Nephron progenitor cell (in vitro differentiated cells): ENCODE results near the gene IQCE.

Experiments
- DNase-seq: peaks from one replicate; pipeline ENCODE4 v3.0.0; 2021
- H3K27ac Mint-ChIP-seq: 2 replicates; pipeline ENCODE4 v1.8.0; 2021; ENCODE audit warnings: mild to moderate bottlenecking, moderate library complexity, mixed read lengths
- H3K27me3 Mint-ChIP-seq: 2 replicates; pipeline ENCODE4 v1.8.0; 2021; ENCODE audit warnings: mild to moderate bottlenecking, low read depth, mixed read lengths; ENCODE audit not compliant: poor library complexity
- H3K36me3 Mint-ChIP-seq: 2 replicates; pipeline ENCODE4 v1.8.0; 2021; ENCODE audit warnings: low read depth, mixed read lengths
- H3K4me1 Mint-ChIP-seq: 2 replicates; pipeline ENCODE4 v1.8.0; 2021; ENCODE audit warnings: mixed read lengths
- H3K4me3 Mint-ChIP-seq: 2 replicates; pipeline ENCODE4 v1.8.0; 2021; ENCODE audit warnings: mild to moderate bottlenecking, moderate library complexity, mixed read lengths
- H3K9me3 Mint-ChIP-seq: 2 replicates; pipeline ENCODE4 v1.8.0; 2021; ENCODE audit warnings: mild to moderate bottlenecking, moderate library complexity, mixed read lengths
- TF ChIP-seq, protein P1 (sequence below): fragments of 200-600 bp; sonication (generic); IDR thresholded peaks from 2 replicates; pipeline ENCODE4 v1.5.0; 2021; ENCODE audit warnings: antibody characterized with exemption

IQCE gene

DNA sequence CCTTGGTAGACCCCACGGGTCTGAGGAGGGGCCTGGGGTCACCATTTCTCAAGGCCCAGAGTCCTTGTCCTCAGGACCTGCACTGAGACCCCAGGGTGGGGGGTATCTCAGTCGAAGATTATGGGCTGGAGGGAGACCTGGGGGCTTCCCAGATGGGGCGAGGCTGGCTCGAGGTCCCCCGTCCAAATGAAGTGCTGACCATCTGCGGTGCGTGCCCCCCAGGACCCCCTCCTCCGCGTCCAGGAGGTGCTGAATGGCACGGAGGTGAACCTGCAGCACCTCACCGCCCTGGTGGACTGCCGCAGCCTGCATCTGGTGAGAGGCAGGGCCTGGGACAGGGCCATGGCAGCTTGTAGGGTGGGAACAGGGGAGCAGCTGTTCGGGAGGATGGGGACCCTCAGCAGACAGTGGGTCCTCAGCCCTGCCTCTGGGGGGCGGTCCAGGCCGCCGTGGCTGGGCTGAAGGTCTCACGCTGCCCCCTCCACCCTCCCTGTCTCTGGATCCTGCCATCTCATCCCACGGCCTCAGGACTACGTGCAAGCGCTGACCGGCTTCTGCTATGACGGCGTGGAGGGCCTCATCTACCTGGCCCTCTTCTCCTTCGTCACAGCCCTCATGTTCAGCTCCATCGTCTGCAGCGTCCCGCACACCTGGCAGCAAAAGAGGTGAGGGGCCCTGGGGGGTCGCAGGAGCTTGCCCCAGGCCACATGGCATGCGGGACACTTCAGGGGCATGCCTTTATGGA is 97.3 kb downstream of the IQCE start:
- no peak for DNase-seq
- Mint-ChIP-seq H3K9me3 (no peaks in the 10 kb centered on the region), H3K36me3 (peaks cover 12% of the 10 kb centered on the region), H3K27me3 (no peaks in the 10 kb centered on the region), H3K4me1 (no peaks in the 10 kb centered on the region), H3K4me3 (no peak overlapping the region), H3K27ac (no peak overlapping the region)
- TF ChIP-seq, protein P1, sequence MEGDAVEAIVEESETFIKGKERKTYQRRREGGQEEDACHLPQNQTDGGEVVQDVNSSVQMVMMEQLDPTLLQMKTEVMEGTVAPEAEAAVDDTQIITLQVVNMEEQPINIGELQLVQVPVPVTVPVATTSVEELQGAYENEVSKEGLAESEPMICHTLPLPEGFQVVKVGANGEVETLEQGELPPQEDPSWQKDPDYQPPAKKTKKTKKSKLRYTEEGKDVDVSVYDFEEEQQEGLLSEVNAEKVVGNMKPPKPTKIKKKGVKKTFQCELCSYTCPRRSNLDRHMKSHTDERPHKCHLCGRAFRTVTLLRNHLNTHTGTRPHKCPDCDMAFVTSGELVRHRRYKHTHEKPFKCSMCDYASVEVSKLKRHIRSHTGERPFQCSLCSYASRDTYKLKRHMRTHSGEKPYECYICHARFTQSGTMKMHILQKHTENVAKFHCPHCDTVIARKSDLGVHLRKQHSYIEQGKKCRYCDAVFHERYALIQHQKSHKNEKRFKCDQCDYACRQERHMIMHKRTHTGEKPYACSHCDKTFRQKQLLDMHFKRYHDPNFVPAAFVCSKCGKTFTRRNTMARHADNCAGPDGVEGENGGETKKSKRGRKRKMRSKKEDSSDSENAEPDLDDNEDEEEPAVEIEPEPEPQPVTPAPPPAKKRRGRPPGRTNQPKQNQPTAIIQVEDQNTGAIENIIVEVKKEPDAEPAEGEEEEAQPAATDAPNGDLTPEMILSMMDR = no peak

DNA sequence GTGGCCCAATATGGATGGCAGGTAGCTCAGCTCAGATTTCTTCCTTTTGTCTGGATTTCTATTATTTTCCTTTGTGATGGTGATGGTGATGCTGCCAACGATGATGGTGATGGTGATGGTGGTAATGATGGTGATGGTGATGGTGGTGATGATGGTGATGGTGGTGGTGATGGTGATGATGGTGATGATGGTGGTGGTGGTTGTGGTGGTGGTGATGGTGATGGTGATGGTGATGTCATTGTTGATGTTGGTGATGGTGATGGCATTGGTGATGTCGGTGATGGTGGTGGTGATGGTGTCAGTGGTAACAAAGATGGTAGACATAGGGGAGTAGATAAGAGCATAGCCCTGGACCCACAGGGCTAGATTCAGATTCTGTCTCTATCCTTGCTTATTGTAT is 98.4 kb downstream of the IQCE start:
- Mint-ChIP-seq H3K27ac (peak overlapping the region; percentile 77), H3K4me1 (no peaks in the 10 kb centered on the region), H3K9me3 (no peaks in the 10 kb centered on the region), H3K36me3 (peaks cover 12% of the 10 kb centered on the region), H3K27me3 (no peaks in the 10 kb centered on the region), H3K4me3 (no peak overlapping the region)
- TF ChIP-seq, protein P1 = no peak
- DNase-seq = no peak

DNA sequence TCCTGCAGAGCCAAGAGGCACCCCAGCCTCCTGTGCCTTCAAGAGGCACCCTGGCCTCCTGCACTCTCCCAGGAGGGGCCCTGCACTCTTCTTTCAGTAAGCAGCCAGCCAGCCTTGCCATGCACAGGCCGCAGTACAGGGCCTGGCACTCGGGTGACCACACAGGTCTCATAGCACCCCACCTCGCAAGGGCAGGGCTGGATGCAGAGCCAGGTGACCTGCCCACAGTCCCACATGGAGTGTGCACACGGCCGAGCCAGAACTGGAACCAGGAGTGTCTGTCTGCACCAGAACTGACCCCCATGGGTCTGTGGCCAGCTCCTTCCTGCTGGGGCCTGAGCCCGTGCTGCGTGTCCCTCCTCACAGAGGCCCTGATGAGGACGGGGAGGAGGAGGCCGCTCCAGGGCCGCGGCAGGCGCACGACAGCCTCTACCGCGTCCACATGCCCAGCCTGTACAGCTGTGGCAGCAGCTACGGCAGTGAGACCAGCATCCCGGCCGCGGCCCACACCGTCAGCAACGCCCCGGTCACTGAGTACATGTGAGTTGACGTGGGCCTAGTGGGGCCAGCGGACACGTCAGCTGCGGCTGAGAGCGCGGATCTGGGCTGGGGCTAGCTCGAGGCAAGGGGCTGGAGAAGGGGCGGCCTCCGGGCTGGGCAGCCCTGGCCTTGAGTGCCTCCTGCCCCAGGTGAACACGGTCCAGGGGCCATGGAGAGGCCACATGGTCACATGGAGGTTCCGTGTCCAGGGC is 99.3 kb downstream of the IQCE start:
- H3K27ac Mint-ChIP-seq = no peak overlapping the region
- no peaks in the 10 kb centered on the region for H3K27me3 Mint-ChIP-seq
- TF ChIP-seq, protein P1 = no peak
- no peaks in the 10 kb centered on the region for H3K9me3 Mint-ChIP-seq
- H3K36me3 Mint-ChIP-seq = peaks cover 6% of the 10 kb centered on the region
- DNase-seq = no peak
- H3K4me3 Mint-ChIP-seq = no peak overlapping the region
- no peaks in the 10 kb centered on the region for H3K4me1 Mint-ChIP-seq

DNA sequence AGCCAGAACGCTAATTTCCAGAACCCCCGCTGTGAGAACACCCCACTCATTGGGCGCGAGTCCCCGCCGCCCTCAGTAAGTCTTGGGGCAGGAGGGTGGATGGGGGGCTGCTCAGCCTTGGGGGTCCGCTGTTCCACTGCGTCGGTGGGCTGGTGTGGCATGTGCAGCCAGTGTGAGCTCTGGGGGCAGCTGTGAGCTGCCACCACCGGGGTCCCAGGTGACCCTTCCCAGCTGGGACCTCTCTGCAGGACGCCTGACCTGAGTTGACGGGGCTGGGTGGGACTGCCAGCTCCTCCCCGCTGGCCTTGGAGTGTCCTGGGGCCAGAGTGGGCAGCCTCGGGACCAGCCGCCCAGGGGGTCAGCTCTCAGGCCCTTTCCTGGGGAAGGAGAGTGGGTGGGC is 100.2 kb downstream of the IQCE start:
- no peak overlapping the region for H3K27ac Mint-ChIP-seq
- H3K9me3 Mint-ChIP-seq = no peaks in the 10 kb centered on the region
- no peaks in the 10 kb centered on the region for H3K27me3 Mint-ChIP-seq
- H3K4me3 Mint-ChIP-seq = no peak overlapping the region
- no peak for DNase-seq
- TF ChIP-seq, protein P1 = no peak
- H3K36me3 Mint-ChIP-seq = peaks cover 6% of the 10 kb centered on the region
- H3K4me1 Mint-ChIP-seq = no peaks in the 10 kb centered on the region

DNA sequence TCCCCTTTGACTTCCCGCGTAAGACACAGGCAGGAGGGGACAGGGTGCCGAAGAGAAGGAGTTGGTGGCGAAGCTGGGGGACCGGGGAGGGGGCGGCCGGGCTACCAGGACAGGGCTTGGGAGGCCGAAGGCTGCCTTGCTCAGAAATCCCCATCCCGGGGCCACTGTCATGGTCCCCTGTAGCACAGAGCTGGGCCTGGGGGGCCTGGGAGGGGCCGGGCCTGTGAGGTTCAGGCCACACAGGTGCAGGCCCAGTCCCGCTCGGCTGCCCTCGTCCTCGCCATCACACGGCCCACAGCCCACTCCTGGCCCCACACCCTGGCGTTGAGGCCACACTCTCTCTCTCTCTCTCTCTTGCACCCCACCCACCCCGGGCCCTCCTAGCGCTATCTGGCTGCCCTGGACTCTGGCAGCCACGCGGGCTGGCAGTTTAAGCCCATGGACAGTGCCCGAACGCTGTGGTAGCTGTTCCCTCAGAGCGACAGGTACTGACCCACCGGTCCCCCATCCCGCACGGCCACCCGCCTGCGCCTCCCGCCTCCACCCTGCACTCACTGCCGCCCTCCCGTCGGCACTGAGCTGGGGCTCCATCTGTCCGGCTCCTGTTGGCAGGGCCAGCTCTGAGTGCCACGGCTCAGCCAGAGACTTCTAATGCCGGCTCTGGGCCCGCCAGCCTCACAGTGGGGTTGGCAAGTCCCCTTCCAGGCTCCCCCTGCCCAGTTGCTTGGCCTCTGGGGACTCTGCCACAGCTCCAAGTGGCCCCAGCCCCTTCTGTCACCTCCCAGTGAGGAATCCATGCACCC is 101.0 kb downstream of the IQCE start:
- Mint-ChIP-seq H3K36me3 (peaks cover 6% of the 10 kb centered on the region), H3K4me3 (no peak overlapping the region), H3K27me3 (no peaks in the 10 kb centered on the region), H3K4me1 (no peaks in the 10 kb centered on the region), H3K27ac (no peak overlapping the region), H3K9me3 (no peaks in the 10 kb centered on the region)
- TF ChIP-seq, protein P1 = no peak
- no peak for DNase-seq
